GM12801 (cell line): ENCODE measurements around the gene CCT5.

Experiments used
- CTCF ChIP-seq: IDR thresholded peaks from one replicate; pipeline ENCODE4 v1.5.1; 2011; ENCODE audit warnings: control low read depth; ENCODE audit not compliant: insufficient read length; ENCODE audit errors: extremely low read depth

Gene CCT5

GRCh38 chr5:10248378-10249260, 1.5 kb upstream of the CCT5 start:
- TF ChIP-seq CTCF, result no peak

- TF ChIP-seq CTCF, result no peak
Observed at GRCh38 chr5:10250806-10251276, 761 bp downstream of the CCT5 start.

GRCh38 chr5:10251405-10251804, 1.3 kb downstream of the CCT5 start:
- TF ChIP-seq CTCF, result no peak

- no peak for TF ChIP-seq CTCF
Observed at GRCh38 chr5:10253390-10253789, 3.3 kb downstream of the CCT5 start.

GRCh38 chr5:10254686-10255085, 4.6 kb downstream of the CCT5 start:
- no peak for TF ChIP-seq CTCF

GRCh38 chr5:10257870-10258269, 7.8 kb downstream of the CCT5 start:
- no peak for TF ChIP-seq CTCF

- no peak for TF ChIP-seq CTCF
Observed at GRCh38 chr5:10259899-10260298, 9.8 kb downstream of the CCT5 start.
